Measurements from ENCODE around the gene TMEM164.

Gene TMEM164

DNA sequence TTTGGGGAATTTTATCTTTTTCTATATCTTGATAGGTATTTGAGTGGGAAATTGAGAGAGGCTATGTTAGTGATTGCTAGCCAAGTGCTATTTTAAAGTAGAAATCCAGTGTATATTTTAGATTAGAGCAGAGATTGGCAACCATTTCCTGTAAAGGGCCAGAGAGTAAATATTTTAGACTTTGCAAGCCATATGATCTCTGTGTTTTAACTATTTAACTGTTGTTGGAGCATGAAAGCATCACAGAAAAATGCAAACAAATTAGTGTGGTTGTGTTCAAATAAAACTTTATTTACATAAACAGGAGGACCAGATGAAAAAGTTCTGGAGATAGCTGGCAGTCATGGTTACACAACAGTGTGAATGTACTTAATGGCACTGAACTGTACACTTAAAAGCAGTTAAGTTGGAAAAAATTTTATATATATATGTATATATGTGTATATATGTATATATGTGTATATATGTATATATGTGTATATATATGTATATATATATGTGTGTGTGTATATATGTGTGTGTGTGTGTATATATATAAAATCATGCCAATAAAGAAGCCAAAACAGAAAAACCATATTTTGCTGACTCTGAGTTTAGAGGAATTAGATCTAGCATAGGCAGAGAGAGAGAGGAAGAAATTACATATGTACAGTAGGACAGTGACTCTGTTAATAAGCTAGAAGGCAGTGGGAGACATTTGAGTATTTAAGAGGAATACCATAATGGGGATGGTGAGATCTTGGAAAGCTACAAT, 83.4 kb downstream of the TMEM164 start:
- DNase-seq, result no peak

DNA sequence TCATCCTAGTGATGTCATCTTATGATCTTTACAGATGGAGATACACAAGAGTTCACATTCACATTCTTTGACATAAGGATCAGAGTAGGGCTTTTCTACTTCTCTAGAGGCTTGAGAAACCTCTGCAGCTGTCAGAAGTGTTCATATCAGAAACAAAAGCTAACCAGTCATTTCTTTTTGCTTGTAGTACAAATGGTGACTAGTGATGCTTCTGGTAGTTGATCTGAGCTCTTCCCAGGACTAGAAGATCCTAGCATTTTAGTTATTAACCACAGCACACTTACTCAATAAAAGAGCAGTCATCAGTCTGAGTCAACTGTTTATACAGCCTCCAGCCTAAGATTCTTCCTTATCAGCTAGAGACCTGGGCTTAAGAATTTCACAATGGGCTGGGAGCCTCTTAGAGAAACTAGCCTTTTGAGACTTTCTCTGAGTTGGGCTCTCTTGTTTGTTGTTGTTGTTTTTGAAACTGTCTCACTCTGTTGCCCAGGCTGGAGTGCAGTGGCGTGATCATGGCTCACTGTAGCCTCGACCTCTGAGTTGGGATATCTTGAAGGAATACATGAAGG, 84.1 kb downstream of the TMEM164 start:
- DNase-seq, result no peak

DNA sequence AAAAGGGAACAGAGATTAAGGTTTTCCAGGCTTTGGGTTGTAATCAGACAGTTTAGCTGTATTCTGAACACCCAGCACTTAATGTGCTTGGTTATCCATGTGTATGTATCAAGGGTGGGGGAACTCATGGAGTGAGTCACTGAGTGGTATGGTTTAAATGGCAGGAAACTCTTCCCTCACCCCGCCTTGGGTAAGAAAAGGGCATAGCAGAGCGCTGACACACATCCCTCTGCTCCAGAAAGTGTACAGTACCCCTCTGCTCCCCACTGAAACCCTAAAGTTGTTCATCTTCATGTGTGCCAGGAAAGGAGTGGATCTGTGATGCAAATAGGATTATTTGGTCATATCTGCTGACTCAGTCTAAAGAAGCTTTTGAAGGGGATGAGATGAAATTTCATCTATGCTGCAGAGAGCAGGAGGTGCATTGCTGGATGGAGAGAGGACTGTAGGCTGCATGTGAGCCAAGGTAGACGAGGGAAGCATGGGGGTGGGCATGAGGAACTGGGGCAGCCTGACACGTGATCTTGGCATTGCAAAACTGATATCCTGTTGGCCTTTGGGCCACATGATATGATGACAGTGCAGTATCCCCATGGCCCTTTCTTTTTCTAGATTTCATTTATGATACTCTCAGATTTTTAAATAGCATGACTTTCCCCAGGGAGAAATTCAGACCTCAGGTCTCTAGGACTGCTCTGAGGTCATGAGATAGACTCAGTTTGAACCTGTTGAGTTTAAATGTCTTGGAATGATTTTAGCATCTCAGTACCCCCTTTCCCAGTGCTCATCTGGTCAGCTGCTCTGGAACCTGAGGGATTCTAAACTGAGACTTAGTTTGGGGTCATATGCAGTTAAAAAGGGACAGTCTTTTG, 84.8 kb downstream of the TMEM164 start:
- DNase-seq, result no peak

DNA sequence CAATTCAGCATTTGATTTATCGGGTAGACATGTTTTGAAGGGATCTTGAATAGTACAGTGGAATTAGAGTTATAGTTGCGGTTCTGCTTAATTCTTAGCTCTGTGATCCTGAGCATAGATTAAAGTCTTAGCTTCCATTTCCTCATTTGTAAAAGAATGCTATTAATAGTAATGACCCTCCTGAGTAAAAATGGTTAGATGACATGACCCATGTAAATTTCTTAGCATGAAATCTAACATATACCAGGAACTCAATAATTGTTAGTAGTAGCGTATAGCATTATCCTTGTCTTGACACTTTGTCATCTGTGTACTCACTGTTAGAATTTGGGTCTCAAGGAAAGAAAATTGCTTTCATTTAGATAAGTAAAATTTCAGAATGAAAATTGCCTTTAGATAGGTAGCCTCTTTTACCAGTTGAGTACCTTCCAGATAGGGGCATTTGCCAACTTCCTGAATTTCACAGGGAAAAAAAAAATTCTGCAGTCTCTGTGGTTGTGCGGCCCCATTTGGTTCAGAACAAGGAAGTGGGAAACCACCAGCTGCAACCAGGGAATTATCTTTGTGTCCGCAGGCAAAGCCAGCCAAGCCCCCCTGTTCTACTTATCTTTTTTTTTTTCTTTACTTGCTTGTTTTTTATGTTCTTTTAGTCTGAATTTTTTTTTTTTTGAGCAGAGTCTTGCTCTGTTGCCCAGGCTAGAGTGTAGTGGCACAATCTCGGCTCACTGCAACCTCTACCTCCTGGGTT, 86.9 kb downstream of the TMEM164 start:
- peak; percentile 22 for DNase-seq

DNA sequence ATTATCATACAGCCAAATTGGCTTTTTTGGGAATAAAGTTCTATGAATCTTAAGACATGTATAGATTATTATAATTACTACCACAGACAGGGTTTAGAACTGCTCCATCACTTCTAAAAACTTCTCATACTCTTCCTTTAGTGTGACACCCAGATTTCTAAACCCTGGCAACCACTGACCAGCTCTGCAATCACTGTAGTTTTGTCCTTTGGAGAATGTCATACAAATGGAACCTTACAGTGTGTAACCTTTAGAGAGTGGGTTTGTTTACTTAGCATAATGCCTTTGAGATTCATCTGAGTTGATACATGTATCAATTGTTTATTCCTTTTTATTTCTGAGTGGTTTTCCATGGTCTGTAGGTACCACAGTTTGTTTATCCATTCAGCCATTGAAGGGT, 95.0 kb downstream of the TMEM164 start:
- no peak for DNase-seq

DNA sequence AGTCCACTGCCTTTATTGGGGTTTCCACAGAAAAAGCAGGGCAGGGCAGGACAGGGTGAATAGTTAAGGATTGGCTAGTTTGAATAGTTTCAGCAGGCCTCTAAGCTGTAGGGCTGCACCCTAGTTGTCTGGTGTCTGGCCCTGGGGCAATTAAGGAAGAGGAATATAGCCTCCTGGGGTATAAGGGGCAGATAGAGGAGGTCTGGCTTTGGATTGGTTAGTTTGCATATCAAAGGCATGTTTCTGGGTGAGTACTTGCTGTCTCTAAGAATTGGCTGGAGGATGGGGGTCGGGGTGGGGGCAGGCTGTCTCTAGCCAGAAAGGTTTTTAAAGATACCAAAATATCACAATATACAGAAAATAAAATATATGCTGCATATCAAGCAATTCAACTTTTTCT, 100.4 kb downstream of the TMEM164 start:
- no peak for DNase-seq

DNA sequence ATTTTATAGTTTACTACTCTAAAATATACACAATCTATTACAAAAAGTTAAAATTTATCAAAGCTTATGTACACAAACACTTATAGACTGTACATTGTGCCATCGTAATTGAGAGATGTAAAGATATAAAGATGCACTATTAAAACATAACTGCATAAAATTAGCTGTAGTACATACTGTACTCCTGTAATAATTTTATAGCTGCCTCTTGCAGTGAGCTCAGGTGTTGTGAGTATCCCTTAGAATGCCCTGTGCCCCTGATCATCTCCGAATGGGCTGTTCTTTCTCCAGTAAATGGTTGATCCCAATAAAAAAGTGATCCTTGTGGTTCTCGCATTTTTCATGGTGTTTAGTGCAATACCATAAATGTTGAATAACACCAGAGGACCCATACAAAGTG, 101.2 kb downstream of the TMEM164 start:
- no peak for DNase-seq

DNA sequence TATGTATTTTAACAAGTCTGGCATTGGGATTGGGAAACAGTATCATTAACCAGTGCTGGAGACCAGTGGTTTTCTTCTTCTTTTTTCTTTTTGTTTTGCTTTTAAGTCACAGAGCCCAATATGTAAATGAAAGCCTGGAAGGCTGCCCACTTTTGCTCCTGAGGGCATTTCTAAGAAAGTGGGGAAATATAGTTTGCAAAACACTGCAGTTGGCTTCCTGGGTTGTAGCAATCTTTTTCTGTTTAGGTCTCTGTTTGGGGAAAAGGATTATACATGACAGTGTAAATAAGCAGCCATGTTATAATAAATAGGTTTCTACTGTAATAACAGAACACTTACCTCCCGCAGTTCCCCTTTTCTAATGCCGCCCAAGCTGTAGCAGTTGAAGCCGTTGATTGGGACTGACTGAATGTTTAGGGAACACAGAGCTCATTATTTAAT, 105.5 kb downstream of the TMEM164 start:
- no peak for DNase-seq

DNA sequence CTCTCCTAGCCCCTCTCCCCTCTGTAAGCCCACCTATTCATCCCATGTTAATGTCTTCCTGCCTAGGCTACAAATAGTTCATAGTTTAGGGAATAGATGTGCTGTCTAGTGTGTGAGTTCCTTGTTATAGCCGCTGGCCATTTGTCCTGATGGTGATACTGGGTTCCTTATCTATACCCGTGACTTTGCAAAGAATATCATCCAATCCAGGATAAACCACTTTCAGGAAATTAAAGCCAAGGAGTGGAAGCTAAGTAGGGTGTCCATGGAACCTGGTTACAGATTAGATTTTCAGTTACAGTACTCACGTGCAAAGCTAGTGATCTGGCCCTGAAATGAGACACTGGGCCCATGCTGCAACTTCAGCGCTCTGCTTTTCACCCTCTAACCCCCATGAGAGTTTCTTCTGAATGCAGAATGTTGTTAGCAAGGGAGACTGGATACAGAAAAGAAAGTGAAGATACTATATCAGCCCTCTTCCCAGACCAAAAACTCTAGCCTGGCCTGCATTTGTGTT, 111.4 kb downstream of the TMEM164 start:
- no peak for DNase-seq

DNA sequence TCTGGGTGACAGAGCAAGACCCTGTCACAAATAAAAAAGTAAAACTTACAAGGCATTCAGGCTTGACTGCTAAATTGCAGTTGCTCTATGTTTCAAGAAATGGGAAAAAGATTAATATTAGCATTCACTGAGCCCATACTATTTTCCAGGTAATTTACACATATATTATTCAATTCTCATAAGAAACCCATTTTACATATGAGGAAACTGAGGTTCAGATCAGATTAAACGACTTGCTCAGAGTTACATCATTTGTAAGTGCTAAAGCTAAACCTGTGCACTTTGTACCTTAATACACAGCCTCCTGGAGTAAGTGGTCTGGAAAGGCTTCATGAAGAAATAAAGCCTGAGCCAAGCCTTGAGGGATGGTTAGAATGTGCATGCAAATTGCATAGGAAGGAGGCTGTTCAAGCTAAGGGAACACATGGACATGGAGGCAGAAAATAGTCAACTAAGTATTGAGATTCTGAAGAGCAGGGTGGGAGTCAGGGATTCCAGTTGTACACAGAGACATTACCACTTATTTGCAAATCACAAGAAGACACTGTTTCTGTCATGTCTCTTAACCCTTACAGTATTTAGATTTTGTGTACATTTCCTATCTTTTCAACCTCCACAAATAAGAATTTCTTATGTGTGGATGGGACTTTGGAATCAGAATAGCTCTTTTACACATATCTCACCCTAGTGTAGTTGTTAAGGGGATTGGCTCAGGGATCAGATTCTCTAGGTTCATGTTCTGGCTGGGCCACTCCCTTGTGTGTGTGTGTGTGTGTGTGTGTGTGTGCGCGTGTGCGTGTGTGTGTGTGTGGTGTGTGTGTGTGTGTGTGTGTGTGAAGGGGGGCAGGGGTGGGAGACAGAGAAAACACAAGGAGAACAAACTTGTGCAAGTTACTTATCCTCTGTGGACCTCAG, 113.4 kb downstream of the TMEM164 start:
- no peak for DNase-seq

DNA sequence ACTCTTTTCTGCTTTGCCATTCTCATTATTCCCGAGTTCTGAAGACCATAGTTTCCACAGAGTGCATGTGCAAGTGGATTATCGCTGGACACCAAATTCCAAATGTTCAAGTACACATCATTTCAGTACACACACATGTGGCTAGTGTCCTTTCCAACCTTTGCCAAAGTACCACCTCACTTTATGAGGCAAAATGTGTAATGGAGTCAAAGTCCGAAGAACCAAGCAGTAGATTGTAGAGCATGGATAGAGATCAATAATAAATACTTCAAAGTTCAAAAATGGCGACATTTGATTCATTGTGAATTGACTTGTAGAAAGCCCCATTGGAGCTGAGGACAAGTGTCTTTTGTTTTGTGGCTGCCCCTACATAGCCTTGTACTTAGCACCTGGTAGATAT, 115.6 kb downstream of the TMEM164 start:
- no peak for DNase-seq

DNA sequence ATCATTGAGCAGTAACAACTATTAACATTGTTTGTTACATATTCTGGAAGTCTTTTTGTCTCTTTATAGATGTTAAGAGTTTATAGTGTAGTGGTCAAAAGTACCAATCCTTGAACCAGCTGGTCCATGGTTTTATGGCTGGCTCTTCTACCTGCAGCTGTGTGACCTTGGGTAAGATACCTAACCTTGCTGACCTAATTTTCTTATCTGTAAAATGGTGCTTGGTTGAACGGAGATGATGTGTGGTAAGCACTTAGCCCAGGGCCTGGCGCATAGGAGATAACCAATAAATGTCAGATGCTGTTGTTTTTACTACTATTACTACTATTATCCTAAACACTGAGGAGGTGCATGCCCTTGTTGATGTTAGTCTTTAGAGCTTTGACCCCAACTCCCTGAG, 116.6 kb downstream of the TMEM164 start:
- DNase-seq, result no peak

DNA sequence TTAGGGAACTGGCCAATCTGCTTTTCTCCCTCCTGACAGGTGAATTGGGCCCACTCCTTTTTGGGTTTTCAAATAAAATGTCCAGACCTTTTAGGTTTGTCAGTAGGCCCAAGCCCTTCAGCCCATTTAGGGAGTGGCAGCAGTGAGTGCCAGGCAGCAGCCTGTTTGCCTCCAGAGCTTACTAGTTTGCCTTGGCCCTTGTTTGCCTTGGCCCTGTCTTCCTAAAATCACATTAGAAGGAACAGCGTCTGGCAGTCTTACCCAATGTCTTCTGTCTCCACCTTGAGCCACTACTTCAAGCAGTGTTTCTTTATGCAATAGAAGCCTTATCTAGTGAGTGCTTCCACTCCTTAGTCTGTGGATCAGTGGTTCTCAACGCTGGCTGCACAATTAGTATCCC, 117.1 kb downstream of the TMEM164 start:
- no peak for DNase-seq

DNA sequence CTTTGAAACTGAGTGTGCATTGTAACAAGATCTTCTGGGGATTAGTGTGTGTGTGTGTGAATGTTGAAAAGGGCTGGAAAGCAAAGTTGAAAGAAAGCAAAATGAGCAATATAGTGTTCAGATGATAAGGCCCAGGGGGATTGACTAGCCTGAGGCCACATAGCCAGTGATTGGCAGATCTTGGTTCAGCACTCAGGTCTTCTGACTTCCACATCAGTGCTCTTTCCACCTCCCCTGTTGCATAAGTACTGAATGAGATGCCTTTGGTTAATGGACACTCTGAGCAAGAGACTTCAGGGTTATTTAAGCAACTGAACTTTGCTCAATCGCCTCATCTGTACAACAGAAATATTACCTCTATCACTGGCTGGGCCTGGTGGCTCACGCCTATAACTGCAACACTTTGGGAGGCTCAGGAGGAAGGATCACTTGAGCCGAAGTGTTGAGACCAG, 120.4 kb downstream of the TMEM164 start:
- DNase-seq, result no peak

DNA sequence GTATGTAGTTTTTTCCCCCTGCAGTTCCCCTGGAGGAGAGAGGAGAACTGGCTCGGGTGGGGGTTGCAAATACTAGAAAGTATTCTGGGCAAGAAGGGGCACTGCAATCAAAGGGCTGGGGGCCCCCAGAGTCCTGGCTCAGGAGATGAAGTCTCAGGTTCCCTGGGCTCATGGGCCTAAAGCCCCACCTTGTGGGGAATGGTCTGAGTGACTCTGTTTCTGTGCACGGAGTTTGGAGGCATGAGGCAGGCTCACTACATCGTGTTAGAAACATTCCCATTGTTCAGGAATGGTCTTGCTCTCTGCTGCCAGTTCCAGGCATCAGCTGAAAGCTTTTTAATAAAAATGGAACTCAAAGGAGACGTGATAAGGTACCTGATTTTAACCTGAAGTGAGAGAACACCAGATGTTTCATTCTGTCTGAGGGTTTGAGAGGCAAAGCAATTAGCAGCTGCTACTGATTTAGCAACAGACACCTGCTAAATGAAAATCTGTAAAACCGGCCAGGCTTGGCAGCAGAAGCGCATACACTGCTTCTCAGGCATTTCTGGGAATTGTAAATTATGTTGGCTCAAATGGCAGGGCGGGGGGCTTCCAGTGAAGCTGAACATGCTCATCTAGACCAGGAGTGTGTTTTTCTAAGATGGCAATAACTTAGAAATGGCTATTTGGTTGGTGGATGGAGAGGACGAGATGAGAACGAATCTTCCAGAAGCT, 122.7 kb downstream of the TMEM164 start:
- DNase-seq, result peak; percentile 23

DNA sequence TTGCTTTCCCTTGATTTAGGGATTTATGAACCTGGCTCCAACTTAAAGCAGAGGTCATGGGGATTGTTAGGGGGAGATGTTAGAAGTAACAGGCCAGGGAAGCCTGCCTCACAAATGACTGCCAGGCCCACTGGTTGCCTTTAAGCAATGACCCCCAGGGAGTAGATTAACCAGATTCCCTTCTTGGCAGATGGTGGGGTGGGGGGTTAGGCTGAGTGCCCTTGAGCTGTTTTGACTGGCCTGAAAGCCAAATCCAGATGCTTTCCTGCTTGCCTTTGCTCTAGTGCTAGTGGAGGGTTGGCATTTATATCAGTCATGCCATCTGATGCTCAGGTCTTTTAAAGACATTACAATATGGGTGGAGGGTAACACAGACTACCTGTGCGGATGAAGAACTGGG, 128.1 kb downstream of the TMEM164 start:
- no peak for DNase-seq

DNA sequence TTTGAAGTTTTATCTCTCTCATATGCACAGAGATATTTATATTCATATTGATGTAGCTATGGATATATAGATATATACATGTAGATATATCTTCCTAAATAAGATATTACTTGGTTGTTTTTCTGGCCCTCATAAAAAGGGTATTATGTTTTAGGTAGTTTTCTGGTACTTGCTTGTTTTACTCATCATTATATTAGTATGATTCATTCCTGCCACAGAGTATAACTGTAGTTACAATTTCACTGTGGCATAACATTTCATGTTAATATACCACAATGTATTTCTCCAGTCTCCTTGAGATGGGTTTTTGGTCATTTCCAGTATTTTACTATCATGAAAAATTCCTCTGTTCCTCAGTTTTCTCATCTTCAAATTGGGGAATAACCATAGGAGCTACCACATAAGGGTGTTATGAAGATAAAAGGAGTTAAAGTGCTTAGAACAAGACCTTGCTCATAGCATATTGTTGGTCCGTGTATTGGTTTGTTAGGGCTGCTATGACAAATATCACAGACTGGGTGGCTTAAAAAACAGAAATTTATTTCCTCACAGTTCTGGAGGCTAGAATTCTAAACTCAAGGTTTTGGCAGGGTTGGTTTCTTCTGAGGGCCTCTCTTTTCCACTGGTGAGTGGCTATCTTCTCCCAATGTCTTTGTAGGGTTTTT, 129.7 kb downstream of the TMEM164 start:
- DNase-seq, result no peak

DNA sequence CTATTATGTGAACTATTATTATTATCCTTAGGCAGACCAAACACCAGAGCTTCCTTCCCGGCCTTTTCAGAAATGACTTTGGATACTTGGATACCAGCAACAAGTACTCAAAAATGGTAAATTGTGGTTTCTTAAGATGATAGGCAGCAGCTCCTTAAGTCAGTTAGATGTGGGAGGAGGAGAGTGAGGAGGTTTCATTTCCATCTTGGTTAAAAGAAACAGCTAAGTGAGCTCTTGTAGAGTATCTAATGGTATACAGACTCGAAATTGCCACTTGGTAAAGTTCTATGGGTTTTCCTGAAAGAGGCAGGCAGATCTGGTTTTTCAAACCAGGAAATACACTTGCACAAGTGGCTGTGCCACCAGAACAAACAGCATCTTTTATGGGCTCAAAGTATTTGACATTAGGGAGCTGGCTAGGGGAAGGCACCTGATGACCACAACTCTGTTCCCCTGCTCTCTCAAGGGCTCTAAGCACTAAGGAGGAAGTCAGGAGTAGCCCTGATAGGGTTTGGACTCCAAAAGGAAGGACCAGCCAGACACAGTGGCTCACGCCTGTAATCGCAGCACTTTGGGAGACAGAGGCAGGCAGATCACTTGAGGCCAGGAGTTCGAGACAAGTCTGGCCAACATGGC, 130.9 kb downstream of the TMEM164 start:
- no peak for DNase-seq

DNA sequence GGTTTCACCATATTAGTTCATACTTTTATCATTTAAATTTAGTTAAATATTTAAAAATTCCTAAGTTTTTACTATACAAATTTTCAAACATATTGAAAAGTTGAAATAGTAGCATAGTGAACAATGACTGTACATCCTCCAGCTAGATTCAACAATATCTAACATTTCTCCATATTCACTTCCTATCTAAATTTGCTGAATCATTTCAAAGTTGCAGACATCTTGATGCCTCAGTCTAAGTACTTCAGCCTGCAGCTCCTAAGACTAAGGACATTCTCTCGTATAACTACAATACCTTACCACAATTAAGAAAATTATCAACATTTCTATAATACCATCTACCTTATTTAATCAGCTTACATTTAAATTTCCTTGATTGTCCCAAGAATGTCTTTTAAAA, 132.7 kb downstream of the TMEM164 start:
- DNase-seq, result no peak

DNA sequence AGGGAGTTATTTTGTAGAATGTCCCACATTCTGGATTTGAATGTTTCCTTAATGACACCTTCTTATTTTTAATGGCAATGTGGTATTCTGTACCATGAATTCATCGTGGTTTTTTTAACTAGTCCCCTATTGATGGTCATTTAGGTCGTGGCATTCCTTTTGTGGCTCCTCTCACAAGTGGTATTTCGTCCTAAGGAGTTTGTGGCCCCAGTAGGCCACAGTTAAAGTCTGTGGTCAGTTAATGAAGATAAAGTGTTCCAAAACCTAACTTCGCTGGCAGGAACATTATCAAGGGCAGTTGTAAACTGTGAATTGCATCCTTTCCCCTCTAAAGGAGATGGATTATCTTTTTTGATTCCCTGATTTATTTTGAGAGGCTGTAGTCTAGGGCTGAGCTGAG, 133.2 kb downstream of the TMEM164 start:
- no peak for DNase-seq
